ENCODE measurements around the gene EBF4.

DNA sequence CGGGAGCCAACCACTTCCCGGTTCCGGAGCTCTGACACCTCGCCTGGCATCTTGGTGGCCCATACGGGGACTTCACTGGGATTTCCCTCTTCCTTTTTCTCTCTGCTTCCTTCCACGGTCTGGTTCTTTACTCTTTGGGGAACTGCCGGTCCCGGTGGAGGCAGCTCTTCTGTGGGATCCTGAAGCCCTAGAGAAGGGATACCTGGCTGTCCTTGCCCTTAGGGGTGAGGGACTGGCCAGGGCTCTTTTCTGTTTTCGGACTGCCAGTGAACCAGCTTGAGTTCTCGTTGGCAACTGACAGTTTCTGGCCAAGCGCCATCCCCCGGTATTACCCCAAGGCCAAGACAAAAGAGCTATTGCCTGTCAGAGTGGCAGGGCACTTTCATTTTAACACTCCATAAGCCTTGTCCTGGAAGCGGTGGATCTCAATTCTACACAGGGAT, 108.7 kb downstream of the EBF4 start:
- TF ChIP-seq, protein P1, sequence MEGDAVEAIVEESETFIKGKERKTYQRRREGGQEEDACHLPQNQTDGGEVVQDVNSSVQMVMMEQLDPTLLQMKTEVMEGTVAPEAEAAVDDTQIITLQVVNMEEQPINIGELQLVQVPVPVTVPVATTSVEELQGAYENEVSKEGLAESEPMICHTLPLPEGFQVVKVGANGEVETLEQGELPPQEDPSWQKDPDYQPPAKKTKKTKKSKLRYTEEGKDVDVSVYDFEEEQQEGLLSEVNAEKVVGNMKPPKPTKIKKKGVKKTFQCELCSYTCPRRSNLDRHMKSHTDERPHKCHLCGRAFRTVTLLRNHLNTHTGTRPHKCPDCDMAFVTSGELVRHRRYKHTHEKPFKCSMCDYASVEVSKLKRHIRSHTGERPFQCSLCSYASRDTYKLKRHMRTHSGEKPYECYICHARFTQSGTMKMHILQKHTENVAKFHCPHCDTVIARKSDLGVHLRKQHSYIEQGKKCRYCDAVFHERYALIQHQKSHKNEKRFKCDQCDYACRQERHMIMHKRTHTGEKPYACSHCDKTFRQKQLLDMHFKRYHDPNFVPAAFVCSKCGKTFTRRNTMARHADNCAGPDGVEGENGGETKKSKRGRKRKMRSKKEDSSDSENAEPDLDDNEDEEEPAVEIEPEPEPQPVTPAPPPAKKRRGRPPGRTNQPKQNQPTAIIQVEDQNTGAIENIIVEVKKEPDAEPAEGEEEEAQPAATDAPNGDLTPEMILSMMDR (IDR thresholded peaks at IDR 0.05; ENCODE audit: insufficient read depth, low read length, poor library complexity, severe bottlenecking), result no peak
- no peak for TF ChIP-seq EZH2phosphoT487 (conservative IDR thresholded peaks at IDR 0.05; ENCODE audit: low read length)

Measured in SU-DHL-6 (cell line).